Gastrocnemius medialis (tissue), 4 donors: ENCODE results near the gene SUSD3.

Experiments used
- POLR2A ChIP-seq, 2 donors: fragments of 450-650 bp; IDR thresholded peaks; one replicate each; pipeline ENCODE4 v1.6.1; 2017; ENCODE audit warnings: antibody characterized with exemption in 2 of 2, mild to moderate bottlenecking in 2 of 2, moderate library complexity in 2 of 2
- TF ChIP-seq, protein P1 (sequence below), 5 experiments: fragments of 450-650 bp in 3 of 5; fragments of 200-600 bp in 2 of 5; sonication (generic) in 2 of 5; IDR thresholded peaks in 4 of 5; conservative IDR thresholded peaks in 1 of 5; 1 replicate in 4 of 5; 2 replicates in 1 of 5; pipeline ENCODE4 v1.5.1; 2016 to 2019; ENCODE audit warnings: antibody characterized with exemption in 5 of 5, mild to moderate bottlenecking in 3 of 5, moderate library complexity in 3 of 5

DNA sequence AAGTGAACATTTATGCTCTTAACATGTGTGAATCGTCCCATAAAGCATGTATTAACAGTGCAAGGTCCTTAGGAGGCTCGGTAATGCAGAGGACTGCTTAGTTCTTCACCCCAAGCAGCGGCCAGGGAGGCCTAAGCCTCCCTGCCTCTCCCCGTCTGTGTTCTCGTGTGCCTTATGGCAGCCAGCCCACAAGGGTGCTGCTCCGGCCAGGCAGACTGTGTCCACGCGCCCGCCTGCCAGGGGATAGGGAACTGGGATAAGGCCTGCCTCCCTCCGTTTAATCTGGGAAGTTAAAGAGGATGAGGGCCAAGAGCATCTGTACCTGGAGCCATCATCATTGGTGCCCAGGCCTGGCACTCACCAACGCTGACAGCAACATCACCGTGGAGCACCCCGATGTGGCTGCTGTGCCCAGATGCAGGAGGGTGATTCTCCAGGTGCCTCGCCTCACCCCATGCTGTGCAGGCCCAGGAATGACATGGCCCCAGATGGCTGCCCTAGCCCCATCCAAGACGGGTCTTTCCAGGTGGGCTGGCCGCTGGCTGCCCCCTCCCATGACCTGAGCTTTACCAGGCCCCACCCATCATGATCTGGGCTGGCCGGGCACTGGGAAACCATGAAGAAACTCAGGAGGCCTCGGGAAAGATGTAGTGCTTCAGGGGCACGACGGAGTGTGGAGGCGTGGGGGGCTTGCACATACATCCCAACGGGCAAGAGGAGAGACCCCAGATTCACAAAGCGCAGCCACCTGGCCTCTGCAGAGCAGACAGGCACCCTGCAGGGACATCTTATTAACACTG is 35.6 kb upstream of the SUSD3 start:
- TF ChIP-seq, protein P1, sequence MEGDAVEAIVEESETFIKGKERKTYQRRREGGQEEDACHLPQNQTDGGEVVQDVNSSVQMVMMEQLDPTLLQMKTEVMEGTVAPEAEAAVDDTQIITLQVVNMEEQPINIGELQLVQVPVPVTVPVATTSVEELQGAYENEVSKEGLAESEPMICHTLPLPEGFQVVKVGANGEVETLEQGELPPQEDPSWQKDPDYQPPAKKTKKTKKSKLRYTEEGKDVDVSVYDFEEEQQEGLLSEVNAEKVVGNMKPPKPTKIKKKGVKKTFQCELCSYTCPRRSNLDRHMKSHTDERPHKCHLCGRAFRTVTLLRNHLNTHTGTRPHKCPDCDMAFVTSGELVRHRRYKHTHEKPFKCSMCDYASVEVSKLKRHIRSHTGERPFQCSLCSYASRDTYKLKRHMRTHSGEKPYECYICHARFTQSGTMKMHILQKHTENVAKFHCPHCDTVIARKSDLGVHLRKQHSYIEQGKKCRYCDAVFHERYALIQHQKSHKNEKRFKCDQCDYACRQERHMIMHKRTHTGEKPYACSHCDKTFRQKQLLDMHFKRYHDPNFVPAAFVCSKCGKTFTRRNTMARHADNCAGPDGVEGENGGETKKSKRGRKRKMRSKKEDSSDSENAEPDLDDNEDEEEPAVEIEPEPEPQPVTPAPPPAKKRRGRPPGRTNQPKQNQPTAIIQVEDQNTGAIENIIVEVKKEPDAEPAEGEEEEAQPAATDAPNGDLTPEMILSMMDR (IDR thresholded peaks at IDR 0.05 in 4 of 5, conservative IDR thresholded peaks at IDR 0.05 in 1 of 5), result no peak
- no peak for TF ChIP-seq POLR2A (IDR thresholded peaks at IDR 0.05)
